ENCODE results near the gene TBKBP1. TPM values are rescaled to one million over a fixed set of nuclear protein-coding genes. Genes with fewer than 3 reads are reported as not detected.
A peak's percentile ranks its signal among the peaks of the same experiment; 100 is the strongest.

TBKBP1 gene
- total and polyA plus RNA-seq, 2 donors (not counting 3 experiments of a cell fraction or from before 2014, with no cell fraction given) = 7.0 to 11.7 TPM

DNA sequence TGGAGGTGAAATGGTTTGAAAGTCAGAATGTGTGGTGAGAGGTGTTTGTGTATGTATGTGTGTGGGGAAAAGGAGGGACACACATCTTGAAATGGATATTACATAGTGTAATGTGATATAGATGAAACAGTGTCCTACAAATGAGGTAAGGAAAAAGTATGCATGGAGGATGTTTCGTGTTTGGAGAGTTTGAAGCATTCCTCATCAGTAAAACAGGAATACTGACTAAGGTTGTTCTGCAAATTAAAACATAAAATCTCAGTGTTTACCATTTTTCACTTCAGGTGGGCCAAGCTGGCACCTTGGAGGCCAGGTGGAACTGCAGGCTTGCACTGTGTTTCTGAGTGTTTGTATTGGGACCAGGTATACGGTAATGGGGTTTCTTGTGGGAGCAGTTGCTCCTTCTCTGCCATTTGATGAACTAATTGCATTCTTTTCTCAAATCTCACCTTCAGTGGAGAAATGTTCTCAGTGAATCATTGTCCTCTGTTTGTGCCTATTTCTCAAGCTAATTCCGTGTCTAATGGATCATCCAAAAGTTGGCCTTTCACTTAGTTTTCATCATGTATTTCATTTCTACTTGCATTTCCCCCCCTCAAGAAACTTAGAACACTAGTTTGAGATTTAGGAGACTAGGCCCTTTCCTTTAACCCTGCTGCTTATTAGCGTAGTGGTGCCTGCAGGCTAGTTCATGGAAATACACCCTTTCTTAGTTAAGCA is 8.2 kb upstream of the TBKBP1 start:
- Histone ChIP-seq H3K4me1 (ENCODE audit: control insufficient read depth, extremely low read depth, insufficient read depth, low read length) (peaks cover 27% of the 10 kb centered on the region), H3K79me2 (ENCODE audit: control insufficient read depth, insufficient read depth, low read length) (peaks cover 2% of the 10 kb centered on the region), H3K27me3 (ENCODE audit: control insufficient read depth in 2 of 2, insufficient read depth in 2 of 2, low read length in 2 of 2) (no peaks in the 10 kb centered on the region), H3K9me1 (replicated peaks; ENCODE audit: control insufficient read depth, extremely low read depth, insufficient read depth, low read length) (no peaks in the 10 kb centered on the region), H3K4me3 (replicated peaks in 1 of 3; ENCODE audit: insufficient read depth in 1 of 3, low read depth in 1 of 3, low read length in 3 of 3) (no peak overlapping the region), H4K20me1 (replicated peaks; ENCODE audit: control insufficient read depth, extremely low read depth, insufficient read depth, low read length) (peaks cover 2% of the 10 kb centered on the region), H3K36me3 (ENCODE audit: control insufficient read depth in 2 of 2, extremely low read depth in 1 of 2, insufficient read depth in 2 of 2, low read length in 2 of 2) (peaks cover 12 to 17% of the 10 kb centered on the region in 2 experiments), H2AFZ (ENCODE audit: low read depth, low read length) (no peak overlapping the region), H3K4me2 (ENCODE audit: insufficient read depth, low read length) (peak overlapping the region; percentile 17), H3K27ac (ENCODE audit: insufficient read depth, low read depth, low read length) (peak overlapping the region; percentile 35), H3K9me3 (replicated peaks; ENCODE audit: control insufficient read depth, insufficient read depth, low read length) (no peaks in the 10 kb centered on the region), H3K9ac (replicated peaks; ENCODE audit: extremely low read depth, insufficient read depth, low read length) (no peak overlapping the region)
- TF ChIP-seq, protein P1, sequence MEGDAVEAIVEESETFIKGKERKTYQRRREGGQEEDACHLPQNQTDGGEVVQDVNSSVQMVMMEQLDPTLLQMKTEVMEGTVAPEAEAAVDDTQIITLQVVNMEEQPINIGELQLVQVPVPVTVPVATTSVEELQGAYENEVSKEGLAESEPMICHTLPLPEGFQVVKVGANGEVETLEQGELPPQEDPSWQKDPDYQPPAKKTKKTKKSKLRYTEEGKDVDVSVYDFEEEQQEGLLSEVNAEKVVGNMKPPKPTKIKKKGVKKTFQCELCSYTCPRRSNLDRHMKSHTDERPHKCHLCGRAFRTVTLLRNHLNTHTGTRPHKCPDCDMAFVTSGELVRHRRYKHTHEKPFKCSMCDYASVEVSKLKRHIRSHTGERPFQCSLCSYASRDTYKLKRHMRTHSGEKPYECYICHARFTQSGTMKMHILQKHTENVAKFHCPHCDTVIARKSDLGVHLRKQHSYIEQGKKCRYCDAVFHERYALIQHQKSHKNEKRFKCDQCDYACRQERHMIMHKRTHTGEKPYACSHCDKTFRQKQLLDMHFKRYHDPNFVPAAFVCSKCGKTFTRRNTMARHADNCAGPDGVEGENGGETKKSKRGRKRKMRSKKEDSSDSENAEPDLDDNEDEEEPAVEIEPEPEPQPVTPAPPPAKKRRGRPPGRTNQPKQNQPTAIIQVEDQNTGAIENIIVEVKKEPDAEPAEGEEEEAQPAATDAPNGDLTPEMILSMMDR (IDR thresholded peaks at IDR 0.05; ENCODE audit: extremely low read depth in 1 of 2, insufficient read depth in 1 of 2, low read depth in 1 of 2, low read length in 2 of 2) = no peak
- TF ChIP-seq FOS (IDR thresholded peaks at IDR 0.05; ENCODE audit: borderline replicate concordance, insufficient read depth, low read length) (no peak), EZH2 (IDR thresholded peaks at IDR 0.05; ENCODE audit: borderline replicate concordance, low read depth, low read length, severe bottlenecking) (no peak), MAX (IDR thresholded peaks at IDR 0.05; ENCODE audit: insufficient read depth, insufficient read length) (no peak), MYC (IDR thresholded peaks at IDR 0.05; ENCODE audit: low read depth, low read length) (no peak), JUN (IDR thresholded peaks at IDR 0.05; ENCODE audit: borderline replicate concordance, insufficient read depth, insufficient read length, low read depth) (no peak), POLR2AphosphoS5 (IDR thresholded peaks at IDR 0.05; ENCODE audit: insufficient read depth, low read depth, low read length) (no peak), GATA2 (IDR thresholded peaks at IDR 0.05; ENCODE audit: insufficient read depth, insufficient read length, low read depth, low read length) (no peak), POLR2A (IDR thresholded peaks at IDR 0.05; ENCODE audit: low read depth, low read length) (no peak)
- DNase-seq (ENCODE audit: low read depth, low spot score) (no peak), FAIRE-seq (no peak)
- intact Hi-C loops (cut with micrococcal nuclease) = loop anchor here (5.0 kb wide), 1 partner anchor 33 kb away; no protein-coding TSS in a partner anchor
- ChIA-PET CTCF (interaction anchor here (1.2 kb wide), 1 partner anchor 12 kb away, joined by 3 read pairs; no protein-coding TSS in a partner anchor), POLR2A (interaction anchor here (0.7 kb wide), 1 partner anchor 68 kb away, joined by 7 read pairs; no protein-coding TSS in a partner anchor)
- dilution Hi-C loops (cut with MboI; ENCODE audit: extremely low pct_ligation_motif_present, low sequenced_read_pairs) = no loop called here
- no TSS peak for BruUV-seq (replicated peaks)
